GM19035 (cell line): ENCODE measurements around the gene TRAPPC10.
A peak's percentile ranks its signal among the peaks of the same experiment; 100 is the strongest.

Source experiments
- ATAC-seq: cut with Tn5 transposase; IDR thresholded peaks from one replicate; pipeline ENCODE4 v1.9.1; 2021; ENCODE audit not compliant: unreplicated experiment

Gene TRAPPC10

DNA sequence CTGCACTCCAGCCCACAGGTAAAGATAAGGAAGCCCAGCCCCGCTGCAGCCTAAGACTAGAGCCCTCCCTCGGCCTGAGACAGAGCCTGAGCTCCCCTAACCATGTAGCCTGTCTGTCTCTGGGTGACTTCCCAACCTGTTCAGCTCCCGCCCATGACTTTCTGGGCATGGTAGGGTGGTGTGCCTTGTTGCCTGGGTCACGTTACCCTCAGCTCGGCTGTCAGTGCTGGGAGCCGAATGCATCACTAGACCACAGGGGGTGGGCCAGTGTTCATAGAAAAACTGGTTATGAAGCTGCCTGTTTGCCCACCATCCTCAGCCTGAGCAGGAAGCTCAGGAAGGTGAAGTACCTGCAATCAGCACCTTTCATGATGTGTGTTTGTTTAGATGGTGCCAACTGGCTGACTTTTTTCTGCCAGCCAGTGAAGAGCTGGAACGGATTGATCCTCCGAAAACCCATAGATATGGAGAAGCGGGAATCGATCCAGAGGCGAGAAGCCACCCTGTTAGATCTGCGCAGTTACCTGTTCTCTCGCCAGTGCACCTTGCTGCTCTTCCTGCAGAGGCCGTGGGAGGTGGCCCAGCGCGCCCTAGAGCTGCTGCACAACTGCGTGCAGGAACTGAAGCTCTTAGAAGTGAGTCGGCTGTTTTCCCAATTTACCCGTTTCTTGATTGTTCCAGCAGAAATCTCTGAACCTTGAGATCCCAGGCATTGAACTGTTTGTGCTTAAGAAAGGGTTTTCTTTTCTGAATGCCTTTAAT lies 51.2 kb downstream of the TRAPPC10 start:
- ATAC-seq: no peak

DNA sequence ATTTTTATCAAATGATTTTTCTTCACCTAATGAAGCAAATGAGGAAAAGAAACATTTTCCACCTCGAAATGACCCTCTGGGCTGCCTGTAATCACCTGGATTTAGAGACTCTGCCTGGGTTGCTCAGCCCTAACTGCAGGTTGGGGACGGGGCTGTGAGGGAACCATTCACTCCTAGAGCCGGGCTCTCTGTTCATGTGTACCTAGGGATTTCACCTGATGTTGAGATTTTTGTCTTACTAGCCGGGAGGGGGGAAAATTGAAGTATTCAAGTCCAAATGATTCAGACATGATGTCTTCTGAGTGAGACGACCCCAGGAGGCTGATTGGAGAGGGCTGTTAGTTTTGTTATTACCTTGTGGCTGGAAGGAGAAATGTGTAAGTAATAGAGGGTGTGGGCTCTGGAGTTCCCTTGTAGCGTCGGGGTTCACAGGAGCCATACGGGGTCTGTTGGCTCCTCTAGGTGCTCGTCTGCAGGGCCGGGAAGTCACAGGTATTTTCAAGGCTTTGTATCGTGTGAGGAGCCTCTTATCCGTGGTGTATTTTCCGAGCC lies 52.8 kb downstream of the TRAPPC10 start:
- no peak for ATAC-seq

DNA sequence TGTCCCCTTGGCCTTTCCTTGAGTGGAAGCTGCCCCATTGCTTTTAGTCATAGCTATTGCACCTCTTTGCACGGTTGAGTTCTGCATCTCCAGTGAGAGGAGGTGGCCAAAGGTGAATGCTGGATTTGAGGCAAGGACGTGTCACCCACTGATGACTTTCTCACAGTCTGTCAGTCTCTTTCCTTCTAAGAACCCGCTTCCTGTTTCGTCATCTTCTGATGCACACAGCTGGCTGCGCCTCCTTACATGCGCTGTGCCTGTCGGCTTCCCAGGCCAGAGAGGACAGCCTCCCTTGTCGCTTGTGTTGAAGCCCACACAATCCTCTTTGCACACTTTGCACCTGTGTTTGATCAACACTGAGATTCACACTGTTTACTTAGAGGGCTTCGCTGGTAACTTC lies 53.3 kb downstream of the TRAPPC10 start:
- ATAC-seq: peak; percentile 73

DNA sequence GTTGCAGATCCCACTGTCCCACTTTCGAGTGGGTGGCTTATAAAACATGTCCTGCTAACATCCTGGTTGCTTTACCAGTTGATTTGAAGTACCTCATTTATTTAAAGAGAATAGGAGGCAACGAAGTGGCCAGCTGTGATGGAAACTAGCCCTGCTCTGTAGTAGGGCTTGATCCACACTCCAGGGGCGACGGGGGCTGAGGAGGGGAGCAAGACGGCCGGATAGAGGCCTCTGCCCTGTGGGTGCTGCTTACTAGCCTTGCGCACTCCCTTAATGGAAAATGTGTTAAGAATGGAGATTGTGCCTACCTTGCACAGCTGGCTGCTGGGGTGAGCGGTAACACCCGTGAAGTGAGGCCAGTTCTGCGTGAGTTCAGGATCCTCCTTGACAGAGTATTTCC lies 54.0 kb downstream of the TRAPPC10 start:
- ATAC-seq: no peak

DNA sequence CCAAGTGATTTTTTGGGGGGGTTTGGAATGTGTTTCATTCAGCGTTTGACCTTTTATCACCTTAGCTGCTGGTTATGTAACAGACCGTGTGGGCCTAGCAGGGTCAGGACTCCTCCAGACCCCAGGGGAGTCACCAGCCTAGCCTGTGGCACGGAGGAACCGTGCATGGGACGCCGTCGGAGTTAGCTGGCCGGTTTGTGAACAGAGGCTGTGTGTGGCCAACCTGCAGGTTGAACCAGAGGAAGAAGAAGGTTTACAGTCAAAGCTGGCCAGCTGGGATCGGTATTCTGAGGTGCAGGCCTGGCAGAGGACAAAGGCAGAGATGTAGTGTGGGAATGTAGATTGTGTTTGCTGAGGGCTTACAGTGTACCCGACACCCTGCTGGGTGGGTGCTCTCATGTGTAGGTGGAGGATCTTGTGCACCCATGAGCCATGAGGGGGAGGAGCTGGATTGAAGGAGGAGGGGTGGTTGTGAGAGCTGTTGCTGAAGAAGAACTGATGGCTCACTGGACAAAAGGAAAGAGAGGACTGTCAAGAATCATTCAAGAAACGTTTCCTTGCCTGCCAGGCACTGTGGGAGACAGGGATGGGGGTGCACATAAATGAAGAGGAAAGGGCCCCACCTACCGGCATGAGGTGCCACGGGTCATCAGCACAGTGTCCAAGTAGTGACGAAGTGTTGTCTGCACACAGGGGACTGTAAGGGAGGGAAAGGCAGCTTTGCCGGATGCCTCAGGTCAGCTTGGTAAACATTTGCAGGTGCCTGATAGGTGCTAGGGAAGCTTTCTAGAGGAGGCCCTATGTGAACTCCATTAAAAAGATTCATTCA lies 55.1 kb downstream of the TRAPPC10 start:
- ATAC-seq: no peak

DNA sequence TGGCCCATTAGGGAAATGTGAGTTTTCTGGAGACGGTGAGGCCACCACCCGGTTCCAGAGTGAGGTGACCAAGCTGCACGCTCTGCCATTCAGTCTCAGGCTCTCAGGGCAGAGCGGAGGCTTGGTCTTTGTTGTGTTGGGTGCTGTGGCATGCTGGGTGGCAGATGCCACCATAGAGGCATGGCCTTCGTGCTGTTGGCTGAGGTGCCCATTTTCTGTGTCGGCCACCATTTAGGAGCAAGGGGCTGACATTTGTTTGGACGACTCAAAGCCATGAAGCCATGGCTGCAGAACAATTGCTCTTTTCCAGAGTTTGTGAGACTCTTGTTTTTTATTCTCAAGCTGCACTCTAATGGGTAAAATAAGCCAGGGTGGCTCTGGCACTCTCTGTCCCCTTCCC lies 58.3 kb downstream of the TRAPPC10 start:
- ATAC-seq: no peak

DNA sequence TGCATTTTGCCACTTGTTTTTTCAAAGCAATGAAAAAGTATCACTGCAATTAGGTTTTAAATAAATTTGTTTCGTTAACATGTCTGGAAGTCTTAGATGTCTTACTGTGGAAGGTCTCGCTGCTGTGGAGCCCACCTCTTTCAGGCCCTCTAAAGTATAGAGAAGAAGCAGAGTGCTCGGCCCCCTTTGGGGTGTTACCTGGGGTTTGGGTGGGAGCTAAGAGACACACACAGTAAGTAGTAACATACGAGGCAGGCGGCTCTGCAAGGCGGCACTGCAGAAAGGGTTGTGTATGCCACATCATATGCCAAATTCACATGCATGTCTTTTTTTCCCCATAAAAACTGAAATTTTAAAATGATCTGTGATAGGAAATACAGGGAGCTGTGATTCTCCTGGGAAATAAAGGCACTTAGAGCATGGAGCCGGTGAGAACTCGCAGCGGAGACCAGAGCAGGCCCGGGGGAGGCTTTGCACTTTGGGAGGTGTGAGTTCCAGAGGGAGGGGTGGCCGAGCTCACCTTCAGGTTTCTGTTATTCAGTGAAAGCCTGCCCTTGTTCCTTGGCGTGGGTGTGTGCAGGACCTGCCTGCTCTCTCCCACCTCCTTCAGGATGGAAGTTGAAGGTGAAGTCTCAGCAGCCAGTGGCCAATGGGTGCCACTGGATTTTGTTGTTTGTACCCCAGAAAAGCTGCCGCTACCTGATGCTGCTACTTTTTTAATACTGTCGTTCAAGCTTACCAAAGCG lies 59.4 kb downstream of the TRAPPC10 start:
- no peak for ATAC-seq

DNA sequence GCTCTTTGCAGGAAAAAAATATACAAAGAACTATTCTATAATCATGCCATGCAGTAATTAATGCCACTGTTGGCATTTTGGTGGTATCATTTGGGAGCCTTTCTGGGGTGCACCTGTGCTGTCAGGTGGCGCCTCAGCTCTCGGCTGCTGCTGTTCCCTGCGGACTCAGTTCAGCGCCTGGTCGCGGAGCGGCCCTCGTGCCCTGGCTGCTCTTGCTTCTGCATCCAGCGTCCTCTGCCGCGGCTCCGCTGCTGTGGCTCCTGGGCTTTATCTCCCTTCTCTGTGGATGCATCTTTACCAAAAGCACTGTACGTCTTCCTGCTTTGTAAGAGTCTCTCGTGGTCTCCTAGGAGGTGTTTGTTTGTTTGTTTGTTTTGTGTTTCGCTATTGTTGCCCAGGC lies 60.0 kb downstream of the TRAPPC10 start:
- ATAC-seq: no peak

DNA sequence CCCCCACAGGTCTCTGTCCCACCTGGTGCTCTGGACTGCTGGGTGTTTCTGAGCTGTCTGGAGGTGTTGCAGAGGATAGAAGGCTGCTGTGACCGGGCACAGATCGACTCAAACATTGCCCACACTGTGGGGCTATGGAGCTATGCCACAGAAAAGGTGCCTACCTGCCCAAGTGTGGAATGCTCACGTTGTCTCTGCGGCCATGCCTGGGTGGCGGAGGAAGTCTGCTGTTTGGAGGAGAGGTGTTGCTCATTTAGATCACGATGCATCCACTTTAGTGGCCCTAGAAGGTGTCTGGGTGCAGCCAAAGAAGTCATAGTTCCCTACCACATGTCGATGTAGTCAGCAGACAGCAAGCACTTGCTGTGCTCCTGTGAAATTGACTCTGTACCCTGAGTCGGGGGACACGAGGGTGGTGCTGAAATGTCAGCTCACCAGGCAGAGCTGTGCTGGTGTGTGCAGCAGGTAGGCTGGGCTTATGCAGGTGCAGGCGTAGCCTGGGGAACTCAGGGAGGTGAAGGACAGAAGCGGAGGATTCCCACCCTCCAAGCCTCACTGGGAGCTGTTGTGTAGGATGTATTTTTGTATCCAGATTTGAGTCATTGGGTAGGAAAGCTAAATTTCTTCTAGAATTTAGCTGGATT lies 62.3 kb downstream of the TRAPPC10 start:
- ATAC-seq: no peak

DNA sequence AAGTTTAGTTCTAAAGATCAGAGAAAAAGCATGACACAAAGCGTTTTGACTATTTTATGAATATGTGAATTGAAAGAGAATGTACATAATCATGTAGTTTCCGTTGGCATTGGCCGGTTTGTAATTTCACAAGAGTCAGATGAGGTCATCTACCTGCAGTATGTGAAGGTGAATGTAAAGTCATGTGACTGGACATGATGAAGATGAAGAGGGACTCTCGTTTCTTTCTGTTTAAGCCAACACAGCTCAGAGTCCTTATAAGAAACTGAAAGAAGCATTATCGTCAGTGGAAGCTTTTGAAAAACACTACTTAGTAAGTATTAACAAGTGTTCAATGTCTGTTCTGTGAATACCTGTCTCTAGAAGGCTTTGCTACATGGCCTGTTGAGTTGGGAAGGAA lies 64.2 kb downstream of the TRAPPC10 start:
- ATAC-seq: no peak

DNA sequence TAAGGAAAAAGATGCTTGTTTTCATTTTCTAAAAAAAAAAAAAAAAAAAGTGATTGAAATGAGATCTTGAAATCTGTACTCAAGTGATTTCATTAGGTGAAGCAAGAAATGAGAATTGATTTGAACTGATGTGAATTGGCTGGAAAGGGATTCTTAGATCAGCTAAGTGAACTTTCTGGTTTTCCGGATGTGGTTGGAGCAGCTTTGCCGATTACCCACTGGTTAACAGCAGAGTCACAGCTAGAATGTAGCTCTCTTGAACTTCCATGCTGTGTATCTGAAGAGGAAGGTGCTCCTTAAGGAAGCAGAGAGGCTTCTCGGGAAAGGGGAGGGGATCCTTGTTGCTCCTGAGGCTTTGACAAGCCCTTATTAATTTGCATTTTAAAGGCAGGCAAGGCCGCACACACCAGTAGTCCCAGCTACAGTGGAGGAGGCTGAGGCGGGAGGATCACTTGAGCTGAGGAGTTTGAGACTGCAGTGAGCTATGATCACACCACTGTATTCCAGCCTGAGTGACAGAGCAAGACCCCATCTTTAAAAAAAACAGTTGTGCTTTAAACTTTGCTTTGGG lies 66.4 kb downstream of the TRAPPC10 start:
- no peak for ATAC-seq

DNA sequence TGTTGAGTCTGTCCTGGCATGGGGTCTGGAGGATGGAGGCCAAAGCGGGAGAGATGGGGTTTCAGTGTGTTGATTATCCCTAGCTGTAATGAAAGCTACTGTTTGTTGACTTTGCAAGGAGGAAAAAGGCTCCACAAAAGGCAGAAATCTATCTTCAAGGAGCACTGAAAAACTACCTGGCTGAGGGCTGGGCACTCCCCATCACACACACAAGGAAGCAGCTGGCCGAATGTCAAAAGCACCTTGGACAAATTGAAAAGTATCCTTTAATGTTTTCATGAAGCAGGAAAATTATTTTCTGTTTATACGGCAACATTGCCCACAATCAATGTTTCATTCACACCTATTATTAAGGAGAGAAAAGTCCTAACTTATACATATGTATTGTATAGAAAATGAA lies 67.3 kb downstream of the TRAPPC10 start:
- ATAC-seq: no peak

DNA sequence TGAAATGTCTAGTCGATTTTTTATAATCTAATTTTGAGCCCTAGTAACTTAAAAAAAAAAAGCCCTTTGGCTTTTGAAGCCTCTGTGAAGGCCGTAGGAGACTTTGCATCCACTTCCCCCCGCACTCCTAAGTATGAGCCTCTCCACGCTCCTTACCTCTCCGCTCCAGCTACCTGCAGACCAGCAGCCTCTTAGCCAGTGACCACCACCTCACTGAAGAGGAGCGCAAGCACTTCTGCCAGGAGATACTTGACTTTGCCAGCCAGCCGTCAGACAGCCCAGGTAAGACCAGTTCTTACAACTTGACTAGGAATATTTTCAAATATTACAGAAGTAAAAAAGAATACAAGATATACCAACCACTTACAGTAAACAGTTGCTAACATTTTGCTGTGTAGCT lies 67.7 kb downstream of the TRAPPC10 start:
- no peak for ATAC-seq

DNA sequence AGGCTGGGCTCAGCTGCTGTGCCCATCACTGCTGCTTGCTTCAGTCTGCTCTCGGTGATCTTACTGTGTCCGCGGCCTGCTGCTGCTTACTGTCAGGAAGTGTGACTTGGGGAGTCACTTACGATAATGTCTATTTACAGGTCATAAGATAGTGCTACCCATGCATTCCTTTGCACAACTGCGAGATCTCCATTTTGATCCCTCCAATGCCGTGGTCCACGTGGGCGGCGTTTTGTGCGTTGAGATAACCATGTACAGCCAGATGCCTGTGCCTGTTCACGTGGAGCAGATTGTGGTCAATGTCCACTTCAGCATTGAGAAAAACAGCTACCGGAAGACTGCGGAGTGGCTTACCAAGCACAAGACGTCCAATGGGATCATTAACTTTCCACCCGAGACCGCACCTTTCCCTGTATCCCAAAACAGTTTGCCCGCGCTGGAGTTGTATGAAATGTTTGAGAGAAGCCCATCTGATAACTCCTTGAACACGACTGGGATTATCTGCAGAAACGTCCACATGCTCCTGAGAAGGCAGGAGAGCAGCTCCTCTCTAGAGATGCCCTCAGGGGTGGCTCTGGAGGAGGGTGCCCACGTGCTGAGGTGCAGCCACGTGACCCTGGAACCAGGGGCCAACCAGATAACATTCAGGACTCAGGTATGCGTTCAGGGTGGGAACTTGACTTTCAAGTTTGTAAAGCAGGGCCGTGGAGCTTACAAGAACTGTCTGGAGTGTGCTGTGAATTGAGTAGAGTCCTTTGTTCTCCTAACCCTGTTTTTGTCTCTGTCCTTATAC lies 70.7 kb downstream of the TRAPPC10 start:
- ATAC-seq: no peak

DNA sequence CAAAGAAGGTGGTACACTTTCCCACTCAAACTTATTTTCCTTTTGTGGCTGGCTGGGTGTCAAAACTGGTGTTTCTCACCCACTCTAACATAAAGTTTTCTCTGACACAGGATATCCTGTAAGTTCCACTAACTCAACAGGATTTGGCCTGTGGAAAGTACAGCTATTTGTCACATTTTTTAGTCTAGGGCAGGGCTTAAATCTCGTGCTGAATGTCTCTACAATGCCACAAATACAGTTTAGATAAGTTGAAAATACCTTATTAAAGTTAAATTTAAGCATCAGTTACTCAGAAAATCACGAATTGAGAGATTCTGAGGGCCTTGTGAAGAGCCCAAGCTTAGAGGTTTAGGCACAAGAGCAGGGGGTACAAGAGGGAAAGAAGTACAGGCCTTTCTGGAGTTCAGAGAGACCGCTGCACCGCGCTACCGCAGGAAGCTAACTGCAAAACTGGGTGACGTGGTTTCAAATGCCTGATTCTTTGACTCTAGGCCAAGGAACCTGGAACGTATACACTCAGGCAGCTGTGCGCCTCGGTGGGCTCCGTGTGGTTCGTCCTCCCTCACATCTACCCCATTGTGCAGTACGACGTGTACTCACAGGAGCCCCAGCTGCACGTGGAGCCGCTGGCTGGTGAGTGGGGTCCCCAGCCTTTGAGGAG lies 71.7 kb downstream of the TRAPPC10 start:
- ATAC-seq: no peak

DNA sequence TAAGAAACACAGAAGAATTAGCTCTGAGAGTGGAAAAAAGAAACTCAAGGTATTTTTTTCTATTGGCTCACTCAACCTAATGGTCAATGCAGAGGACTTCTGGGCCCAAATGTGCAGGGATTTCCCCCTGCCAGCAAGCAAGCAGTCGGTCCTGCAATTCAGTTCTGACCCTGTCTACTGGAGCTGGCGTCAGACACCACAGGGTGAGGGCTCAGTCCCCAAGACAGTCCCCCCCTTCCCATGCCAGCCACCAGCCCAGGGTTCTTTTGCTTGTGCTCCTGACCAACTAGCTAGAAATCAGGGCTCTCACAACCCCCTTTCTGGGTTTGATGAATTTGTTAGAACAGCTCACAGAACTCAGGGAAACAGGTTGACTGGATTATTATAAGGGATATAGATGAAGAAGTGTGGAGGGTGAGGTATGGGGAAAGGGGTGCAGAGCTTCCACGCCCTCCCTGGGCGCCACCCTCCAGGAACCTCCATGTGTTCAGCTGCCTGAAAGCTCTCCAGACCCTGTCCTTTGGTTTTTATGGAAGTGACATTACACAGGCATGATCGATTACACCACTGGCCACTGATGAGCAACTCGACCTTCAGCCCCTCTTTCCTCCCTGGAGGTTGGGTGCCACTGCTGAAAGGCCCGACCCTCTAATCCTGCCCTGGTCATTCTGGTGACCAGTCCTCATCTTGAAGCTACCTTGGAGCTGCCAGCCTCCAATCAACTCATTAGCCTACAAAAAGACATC lies 72.6 kb downstream of the TRAPPC10 start:
- ATAC-seq: no peak

DNA sequence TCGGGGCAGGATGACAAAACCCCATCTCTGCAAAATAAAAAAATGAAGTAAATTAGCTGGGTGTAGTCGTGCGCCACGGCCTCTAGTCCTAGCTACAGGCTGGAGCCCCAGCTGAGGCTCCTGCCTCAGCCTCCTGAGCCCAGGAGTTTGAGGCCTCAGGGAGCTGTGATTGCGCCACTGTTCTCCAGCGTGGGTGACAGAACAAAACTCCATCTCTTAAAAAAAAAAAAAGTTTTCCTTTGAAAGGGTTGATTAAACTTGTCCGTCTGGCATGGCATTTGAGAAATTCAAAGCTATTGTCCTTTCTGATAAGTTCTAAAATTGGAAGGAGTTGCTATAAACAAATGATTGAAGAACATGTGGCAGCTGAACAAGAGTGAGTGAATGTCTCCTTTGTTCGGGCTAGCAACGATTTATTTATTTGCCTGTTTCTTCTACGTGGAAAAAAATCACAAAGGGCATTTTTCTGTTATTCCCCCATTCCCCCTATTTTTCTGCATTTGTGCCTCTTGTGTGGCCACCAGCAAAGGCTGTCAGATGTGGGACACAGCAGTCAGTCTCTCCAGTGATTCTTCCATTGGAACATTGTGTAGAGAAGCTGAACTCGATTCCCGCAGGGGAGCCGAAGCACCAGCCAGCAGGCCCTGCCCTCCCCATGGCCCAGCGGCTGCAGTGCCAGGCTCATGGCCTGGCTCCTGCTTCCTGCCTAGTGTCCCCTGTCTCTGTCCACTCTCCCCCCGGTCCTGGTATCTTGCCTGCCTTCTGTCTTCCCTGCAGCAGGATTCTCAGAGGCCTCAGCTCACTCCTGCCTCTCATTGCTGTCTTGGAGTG lies 73.6 kb downstream of the TRAPPC10 start:
- ATAC-seq: no peak
